ENCODE data around the gene UGGT2.
"Not testable (repeated sequence)": the region's sequence is repeated elsewhere in the genome, so short reads cannot be mapped to it uniquely, and the experiment has no call there.

Gene UGGT2, protein sequence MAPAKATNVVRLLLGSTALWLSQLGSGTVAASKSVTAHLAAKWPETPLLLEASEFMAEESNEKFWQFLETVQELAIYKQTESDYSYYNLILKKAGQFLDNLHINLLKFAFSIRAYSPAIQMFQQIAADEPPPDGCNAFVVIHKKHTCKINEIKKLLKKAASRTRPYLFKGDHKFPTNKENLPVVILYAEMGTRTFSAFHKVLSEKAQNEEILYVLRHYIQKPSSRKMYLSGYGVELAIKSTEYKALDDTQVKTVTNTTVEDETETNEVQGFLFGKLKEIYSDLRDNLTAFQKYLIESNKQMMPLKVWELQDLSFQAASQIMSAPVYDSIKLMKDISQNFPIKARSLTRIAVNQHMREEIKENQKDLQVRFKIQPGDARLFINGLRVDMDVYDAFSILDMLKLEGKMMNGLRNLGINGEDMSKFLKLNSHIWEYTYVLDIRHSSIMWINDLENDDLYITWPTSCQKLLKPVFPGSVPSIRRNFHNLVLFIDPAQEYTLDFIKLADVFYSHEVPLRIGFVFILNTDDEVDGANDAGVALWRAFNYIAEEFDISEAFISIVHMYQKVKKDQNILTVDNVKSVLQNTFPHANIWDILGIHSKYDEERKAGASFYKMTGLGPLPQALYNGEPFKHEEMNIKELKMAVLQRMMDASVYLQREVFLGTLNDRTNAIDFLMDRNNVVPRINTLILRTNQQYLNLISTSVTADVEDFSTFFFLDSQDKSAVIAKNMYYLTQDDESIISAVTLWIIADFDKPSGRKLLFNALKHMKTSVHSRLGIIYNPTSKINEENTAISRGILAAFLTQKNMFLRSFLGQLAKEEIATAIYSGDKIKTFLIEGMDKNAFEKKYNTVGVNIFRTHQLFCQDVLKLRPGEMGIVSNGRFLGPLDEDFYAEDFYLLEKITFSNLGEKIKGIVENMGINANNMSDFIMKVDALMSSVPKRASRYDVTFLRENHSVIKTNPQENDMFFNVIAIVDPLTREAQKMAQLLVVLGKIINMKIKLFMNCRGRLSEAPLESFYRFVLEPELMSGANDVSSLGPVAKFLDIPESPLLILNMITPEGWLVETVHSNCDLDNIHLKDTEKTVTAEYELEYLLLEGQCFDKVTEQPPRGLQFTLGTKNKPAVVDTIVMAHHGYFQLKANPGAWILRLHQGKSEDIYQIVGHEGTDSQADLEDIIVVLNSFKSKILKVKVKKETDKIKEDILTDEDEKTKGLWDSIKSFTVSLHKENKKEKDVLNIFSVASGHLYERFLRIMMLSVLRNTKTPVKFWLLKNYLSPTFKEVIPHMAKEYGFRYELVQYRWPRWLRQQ (N-terminal part only)

DNA sequence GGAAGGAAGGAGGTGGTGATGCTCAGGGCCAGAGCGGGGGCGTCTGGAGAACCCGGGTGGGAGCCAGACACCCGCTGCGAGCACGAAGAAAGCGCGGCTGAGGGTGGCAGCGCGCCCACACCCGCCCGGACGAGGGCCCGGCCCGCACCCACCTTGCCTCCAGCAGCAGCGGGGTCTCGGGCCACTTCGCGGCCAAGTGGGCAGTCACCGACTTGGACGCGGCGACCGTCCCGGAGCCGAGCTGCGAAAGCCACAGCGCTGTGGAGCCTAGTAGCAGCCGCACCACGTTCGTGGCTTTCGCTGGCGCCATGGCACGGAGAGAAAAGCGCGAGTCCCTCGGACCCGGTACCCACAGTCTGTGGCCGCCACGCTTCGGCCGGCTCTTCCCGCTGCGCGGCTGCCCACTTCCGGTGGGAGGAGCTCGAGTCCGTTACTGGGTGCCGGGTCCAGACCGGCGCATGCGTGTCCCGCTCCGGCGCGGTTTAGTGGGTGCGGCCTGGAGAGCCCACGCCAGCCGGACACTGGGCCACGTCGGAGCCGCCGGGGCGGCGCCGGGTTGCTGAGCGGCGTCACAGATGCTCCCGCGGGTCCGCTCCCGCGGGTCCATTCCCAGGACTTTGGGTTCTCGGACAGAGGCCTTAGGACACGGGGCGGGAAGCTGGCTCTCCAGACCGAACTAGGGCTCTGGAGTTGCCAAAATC is at the start of gene UGGT2:
Gene UGGT2 (minus strand): TSS at position 399 of the 701 bp plus-strand sequence. CDS start 89 bp downstream, at position 310.
- DNase-seq (peak; percentile 42), ATAC-seq (peak; percentile 49)

DNA sequence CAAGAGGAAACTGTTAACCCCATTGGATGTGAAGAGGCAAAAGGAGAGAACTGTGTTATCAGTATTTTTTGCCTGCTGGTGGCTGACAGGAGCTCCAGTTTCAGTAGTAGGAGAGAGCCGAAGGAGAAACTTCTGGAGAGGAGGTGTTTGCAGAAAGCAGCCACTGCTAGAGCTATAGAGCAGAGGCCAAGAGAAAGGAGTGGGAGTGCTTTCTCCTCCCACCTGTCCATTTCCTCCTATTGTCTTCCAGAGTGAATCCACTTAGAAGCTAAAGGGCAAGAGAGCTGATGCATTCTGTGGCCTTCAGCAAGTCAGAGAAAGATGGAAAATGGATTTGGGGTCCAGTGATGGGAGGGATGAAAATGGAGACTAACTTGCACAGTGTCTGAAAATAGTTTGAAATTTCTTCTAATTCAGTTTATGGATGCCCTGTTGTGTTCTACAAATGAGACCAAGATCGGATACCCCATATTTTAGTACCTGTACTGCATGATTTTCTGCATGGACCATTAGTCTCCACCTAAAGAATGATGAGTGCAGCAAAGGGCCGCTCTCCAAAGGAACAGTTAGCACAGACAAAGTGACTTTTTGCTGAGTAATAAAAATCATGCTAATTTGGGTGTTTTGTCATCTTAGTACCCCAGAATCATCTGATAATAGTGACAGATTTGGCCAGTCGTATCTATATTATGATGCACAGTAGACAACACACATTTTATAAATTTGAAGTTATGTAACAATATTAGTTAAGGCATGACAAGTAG is 47.4 kb upstream of the UGGT2 start:
- no peak for ATAC-seq
- DNase-seq: no peak

DNA sequence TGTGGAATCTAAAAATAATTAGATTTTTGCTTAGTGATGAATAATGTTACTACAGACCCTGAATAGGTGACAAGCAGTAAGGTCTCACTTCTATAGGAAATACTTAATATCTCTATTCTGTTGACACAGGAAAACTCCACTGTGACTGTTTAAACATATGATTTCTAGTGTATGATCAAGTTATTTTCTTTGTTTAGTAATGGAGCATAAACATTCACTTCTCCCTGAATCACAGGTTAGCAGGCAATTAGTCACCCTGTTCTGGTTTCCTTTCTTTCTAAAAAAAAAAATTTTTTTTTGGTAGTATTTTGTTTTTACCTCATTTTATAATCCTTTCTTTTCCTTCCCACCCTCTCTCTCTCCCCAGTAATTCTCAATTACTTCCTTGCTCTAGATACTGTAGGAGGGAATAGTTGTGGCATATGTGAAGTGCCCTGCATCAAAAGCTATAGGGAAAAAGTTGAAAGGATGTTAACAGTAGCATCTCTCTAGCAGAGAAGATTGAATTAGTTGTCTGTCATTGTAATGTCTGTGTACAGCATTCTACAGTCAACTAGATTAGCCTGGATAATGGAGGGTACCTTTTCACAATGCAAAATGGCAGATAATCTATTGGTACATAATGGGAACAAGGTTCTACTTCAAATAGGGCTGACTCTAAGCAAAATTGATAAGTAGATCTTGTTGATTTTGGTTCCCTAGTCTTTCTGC is 40.2 kb upstream of the UGGT2 start:
- DNase-seq (no peak), ATAC-seq (no peak)

DNA sequence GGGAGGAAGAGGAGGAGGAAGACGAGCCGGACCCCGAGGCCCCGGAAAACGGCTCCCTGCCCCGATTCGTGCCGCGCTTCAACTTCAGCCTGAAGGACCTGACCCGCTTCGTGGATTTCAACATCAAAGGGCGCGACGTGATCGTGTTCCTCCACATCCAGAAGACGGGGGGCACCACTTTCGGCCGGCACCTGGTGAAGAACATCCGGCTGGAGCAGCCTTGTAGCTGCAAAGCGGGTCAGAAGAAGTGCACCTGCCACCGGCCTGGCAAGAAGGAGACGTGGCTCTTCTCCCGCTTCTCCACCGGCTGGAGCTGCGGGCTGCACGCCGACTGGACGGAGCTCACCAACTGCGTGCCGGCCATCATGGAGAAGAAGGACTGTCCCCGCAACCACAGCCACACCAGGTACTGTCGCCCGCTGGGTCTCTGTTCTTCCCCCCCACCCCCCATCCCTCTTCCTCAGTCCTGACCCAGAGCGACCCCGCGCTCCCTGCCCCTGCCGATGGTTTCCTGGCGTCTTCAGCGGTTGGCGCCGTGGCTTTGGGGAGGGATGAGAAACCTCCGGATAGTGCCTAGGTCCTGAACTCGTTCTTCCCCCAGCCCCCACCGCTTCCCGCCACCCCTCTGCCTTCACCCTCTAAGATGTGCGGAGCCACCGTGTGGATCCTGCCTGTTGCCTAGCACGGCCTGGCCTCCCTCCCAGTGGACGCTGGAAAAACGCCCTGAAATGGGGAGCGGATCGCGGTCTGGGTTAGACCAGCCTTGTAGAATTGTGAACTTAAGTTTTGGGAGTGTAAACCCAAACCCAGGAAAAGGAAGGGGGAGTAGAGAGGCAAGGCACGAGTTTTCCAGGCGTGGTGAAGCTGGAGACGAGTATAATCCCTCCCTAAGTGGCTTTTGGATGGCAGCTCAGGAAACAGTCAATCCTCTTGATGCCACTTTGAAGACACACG is 38.2 kb upstream of the UGGT2 start:
- no peak for ATAC-seq

DNA sequence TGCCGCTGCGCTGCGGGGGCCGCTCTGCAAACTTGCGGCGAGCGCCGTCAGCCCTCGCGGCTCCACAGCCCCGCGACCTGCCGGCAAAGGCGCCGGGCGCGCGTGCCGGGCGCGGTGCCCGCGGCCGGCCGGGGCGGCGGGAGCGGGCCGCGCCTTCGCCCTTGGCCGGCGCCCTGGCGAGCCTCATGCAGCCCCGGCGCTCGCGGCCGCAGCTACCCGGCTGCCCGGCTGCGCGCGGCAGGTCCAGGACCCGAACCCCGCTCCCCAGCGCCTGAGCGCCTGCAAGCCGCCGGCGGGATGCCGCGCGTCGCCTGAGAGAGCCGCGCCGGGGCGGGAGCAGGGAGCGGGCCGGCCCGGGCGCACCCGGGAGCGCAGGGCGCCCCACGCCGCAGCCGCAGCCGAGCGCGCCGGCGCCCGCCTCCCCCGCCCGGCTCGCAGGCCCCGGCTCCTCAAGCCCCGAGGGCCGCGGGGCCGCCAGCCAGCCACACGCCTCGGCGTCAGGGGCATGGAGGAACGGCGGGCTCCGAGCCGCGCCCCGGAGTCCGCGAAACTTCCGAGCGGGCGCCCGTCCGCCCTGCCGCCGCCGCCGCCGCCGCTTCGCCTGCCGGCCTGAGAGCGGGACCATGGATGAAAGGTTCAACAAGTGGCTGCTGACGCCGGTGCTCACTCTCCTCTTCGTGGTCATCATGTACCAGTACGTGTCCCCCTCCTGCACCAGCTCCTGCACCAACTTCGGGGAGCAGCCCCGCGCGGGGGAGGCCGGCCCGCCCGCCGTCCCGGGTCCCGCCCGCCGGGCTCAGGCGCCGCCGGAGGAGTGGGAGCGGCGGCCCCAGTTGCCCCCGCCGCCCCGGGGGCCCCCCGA is 37.3 kb upstream of the UGGT2 start:
- DNase-seq: peak; percentile 5
- ATAC-seq: no peak

More for the DNA sequence above, 38.2 kb upstream of the UGGT2 start:
- peak; percentile 2 for DNase-seq

DNA sequence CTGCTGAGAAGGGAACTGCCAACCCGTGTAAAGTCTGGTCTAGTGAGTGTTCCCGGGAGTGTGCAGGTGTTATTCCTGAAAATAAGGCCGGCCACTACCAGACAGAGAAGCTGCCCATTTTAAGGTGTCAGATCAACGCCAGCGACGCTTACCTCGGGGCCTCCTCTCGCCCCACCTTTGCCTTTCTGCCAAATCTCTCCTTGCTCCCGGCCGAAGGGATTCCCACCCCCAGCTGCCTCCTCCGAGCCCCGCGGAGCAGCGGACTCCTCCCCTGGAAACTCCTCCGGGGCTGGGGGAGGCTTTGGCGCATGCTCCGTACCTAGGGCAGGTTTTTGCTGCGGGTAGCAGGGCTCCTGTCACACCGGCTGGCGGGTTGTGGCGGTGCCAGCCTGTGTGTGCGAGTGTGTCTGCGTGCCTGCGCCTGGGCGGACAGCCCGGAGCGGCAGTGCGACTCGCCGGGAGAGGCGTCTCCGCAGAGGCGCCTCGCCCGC is 36.6 kb upstream of the UGGT2 start, which contains the start of gene HS6ST3:
Gene HS6ST3 (plus strand): TSS at position 359 of the 491 bp plus-strand sequence.
- ATAC-seq: no peak
- peak; percentile 3 for DNase-seq

DNA sequence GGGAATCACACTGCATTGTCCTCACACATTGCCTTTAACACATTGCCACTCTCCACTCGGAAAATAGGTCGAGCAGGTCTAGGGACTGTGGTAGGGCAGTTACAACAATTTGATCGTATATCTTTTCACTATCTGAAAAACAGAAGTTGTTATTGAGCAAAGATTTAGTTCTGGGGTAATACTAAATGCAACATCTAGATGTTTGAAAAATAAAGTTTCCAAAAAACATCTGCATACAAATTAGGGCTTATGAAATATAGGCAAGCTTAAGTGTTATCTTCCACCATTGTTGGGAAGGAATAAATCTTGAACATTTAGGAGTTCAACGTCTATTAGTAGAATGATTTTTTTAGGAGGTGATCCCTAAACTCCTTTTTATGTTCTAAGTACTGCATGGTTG is 35.9 kb upstream of the UGGT2 start:
- ATAC-seq (no peak), DNase-seq (no peak)

DNA sequence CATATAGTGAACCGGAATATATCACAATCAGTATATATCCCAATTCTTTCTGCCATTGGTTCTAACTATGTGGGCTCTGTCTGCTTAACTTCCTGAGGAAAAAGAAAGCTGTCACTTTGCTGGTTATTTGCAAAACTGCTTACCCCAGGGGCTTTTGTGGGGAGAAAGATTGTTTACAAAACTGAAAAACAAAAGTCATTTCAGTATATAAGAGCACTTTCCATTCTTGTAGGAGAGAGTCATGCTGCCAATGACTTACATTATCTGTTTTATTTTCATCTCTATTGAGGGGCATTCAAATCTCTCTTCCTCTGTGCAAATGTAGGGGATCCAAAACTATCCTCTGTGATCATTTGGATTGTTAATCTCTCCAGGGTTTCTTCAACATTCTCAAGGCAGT is 33.5 kb upstream of the UGGT2 start:
- no peak for ATAC-seq
- DNase-seq: no peak

DNA sequence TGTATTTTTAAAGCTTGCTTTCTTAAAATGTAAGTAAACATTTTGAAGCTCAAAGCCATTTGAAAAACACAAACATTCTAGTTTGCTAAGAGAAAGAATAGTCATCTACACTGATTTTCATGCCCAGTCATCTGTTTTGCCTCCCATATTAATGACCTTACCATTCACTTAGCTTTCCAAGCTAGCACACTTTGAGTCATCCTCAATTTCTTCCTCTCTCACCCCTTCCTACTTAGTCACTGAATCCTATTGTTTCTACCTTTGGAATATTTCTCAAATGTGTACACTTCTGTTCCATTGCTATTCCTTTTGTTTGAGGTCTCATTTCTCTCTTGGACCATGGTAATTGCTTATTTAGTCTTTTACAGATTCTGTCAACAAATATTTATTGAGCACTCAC is 29.4 kb upstream of the UGGT2 start:
- DNase-seq (no peak), ATAC-seq (no peak)

DNA sequence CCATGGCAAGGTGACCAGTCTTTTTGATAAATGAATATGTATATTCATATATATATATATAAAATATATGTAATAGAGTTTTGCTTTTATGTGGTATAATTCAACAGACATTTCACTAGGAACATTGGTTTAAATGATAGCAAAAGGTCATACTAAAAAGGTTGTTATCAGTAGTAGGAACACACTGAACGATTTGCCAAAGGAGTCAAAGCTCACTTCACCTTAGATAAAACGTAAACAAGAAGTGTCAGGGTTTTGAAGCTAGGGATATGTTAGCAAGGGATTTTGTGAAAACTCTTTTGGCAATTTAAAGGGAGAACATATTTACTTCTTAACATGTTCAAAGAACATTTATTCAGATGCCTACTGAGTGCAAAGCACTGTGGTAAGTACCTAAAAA is 28.7 kb upstream of the UGGT2 start:
- ATAC-seq (no peak), DNase-seq (no peak)

DNA sequence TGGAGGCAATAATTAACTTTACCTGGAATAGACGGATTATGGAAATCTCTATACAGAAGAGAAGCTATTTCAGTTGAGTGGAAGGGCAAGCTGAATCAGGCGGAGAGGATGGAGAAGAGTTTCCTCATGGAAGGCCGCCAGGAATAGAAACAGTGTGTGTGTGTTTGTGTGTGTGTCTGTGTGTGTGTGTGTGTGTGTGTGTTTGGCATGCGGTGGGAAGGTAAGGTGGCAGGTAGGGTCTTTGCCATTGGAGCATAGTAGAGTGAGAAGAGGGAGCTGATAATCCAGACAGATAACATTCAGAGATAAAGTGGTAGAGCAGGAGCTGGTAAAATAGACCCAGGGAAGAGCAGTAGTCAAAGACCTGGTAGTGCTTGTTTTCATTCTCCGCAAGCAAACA is 27.5 kb upstream of the UGGT2 start:
- ATAC-seq: no peak
- no peak for DNase-seq

DNA sequence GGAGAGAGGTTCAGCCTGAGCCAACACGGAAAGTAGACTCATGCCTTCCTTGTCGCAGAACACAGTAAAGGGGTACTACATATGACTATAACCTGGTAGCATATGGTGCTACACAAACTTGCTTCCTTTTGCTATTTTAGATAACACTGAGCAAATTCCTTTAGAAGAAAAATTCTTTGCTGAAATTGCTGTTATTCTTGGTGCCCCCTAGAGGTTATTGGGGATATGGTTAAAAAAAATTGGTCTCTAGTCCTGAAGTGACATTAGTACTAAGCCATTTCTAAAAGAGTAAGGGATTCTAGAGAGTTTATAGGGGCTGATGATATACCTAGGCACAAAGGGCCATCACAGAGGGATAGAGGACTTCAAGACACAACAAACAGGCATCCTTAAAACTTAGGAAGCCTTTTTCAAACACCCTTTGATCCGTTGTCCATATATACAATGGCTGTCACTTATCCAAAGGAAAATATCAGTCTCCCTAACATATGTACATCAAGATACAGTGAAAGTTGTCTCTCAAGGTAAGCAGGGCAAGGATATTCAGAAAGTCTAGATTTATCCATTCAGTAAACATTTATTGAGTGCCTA is 22.8 kb upstream of the UGGT2 start:
- ATAC-seq (no peak), DNase-seq (no peak)

DNA sequence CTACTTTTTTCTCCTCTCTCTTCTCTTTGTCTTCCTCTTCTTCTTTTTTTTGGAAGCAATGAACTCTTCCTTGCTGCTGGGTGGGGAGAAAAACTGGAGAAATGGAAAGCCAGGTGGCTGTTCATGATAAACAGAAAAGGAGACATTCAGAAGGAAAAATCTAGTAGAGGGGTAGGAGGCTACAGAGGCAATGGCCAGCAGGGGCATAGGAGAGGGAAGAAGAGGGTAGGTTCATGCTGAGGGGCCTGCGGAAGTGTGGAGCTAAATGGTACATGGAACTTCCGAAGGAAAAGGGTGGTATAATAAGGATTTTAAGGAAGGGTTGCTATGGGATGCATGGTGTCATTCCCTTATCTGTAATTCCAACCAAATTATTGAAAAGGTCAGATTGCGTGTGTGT is 19.2 kb upstream of the UGGT2 start:
- DNase-seq: no peak
- ATAC-seq: no peak

DNA sequence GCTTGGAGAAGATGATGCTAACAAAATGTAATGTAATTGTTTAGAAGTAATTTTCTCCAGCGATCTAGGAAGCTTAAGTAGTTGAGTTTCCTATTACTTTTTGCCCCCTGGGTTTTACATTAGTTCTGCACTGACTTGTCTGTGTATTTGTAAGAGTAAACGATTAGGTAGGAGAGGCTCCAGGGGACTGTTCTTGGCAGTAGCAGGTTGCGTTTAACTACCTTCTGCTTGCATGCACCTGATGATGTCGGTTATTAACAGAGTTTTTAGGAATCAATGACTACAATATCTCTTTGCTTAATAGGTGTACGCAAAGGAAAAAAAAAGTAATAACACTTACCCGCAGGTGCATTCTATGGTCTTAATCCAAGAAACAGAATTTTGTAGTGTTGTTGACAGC is 18.3 kb upstream of the UGGT2 start:
- DNase-seq: no peak
- no peak for ATAC-seq

DNA sequence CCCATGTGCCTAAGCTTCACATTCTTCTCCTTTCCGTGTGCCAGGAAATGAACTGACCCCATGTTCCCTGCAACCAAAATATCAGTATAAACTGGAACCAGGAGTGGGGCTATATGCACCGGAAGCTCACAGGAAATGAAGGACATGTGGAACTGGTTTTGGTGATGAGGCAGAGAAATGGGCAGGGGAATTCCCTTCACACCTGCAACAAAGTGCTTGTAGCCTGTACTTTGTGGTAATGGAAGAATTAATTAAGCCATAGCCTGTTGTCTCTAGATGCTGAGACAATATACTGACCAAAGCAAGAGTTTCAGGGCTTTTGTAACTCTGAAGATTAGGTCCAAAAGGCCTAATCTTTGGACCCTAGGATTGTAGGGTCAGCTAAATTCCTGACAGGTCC is 15.5 kb upstream of the UGGT2 start:
- DNase-seq (no peak), ATAC-seq (no peak)

DNA sequence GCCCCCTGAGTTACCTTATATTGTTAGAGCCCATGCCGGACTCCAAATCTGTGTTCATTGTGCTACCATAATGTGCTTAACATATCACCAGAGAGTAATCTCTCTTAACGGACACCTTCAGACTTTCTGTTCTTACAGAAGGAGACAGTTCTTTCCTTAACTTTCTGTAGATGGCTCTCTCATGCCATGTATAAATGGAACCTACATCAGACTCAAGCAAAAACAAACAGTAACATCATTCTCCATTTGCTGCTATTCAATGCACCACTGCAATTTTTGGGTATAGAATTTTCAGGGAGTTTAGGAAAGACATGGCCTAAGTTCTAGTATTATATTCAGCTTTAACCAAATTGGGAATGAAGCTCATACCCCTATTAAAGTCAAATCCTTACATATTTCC is 12.6 kb upstream of the UGGT2 start:
- ATAC-seq: no peak
- no peak for DNase-seq

DNA sequence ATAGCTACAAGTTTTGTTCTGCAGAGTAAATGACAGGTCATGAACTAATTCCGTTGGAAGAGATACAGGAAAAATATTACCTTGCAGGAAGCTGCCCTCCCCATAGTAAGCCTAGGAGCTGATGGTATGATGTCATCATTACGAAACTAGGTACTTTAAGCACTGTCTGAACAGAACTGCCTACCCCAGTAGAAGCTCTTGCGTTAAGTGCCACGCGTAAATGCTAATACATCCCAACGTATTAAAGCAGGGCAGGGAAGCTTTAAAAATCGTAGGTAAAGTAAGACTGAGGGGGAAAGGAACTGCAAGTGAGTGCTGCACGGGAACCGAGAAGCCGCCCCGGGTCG is 572 bp downstream of the UGGT2 start:
- ATAC-seq (no peak), DNase-seq (no peak)

DNA sequence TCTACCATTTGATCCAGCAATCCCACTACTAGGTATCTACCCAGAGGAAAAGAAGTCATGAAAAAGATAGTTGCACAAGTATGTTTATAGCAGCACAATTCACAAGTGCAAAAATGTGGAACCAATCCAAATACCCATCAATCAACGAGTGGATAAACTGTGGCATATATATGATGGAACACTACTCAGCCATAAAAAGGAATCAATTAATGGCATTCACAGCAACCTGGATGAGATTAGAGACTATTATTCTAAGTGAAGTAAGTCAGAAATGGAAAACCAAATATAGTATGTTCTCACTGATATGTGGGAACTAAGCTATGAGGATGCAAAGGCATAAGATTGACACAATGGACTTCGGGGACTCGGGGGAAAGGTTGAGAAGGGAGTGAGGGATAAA is 1.3 kb downstream of the UGGT2 start:
- DNase-seq, ATAC-seq: not testable (repeated sequence)

Data from stimulated activated naive CD8-positive, alpha-beta T cell treated with anti-CD3 and anti-CD28 coated beads, Interleukin-15, Interleukin-2, amounts not matched to agents 100 U/mL and 50 U/mL, for 24 hours (primary cell).